Panc1 (cell line): ENCODE measurements around the gene WNT3A.
A peak's percentile ranks its signal among the peaks of the same experiment; 100 is the strongest.

ENCODE experiments used
- POLR2AphosphoS5 ChIP-seq: IDR thresholded peaks from 2 replicates; pipeline ENCODE4 v1.6.1; 2012; ENCODE audit warnings: mild to moderate bottlenecking, low read depth, low read length, moderate library complexity
- SIN3A ChIP-seq: IDR thresholded peaks from 2 replicates; pipeline ENCODE4 v1.6.1; 2012; ENCODE audit warnings: low read depth, mild to moderate bottlenecking, low read length, moderate library complexity, borderline replicate concordance; ENCODE audit not compliant: insufficient read depth
- TF ChIP-seq, protein P1 (sequence below): fragments of 450-650 bp; IDR thresholded peaks from 2 replicates; pipeline ENCODE4 v1.5.1; 2017; ENCODE audit warnings: mild to moderate bottlenecking
- TF ChIP-seq, protein P2 (sequence below), 2 experiments: IDR thresholded peaks; 2 replicates each; pipeline ENCODE4 v1.6.1; 2011 to 2012; ENCODE audit warnings: low read depth in 2 of 2, control low read depth in 1 of 2, low read length in 1 of 2, mild to moderate bottlenecking in 1 of 2, moderate library complexity in 1 of 2; ENCODE audit not compliant: insufficient read depth in 1 of 2

DNA sequence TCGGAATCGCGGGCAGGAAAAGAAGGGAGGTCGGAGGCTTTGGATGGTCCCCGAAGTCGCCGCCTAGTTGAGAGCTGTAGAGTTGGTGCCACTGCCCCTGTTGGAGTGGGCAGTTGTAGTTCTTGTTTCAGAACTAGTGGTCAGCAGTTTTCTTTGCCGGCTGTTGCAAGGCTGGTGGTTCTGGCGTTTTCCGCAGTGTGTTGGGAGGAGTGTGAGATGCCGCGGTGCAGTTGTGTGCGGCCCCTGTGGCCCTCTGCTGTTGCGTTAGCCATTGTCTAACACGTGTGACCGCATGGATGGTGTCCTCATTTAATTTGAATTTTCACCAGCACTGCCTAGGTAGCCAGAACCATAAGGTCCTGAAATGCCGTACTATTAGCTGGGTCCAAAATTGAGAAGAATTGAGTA is 77.1 kb downstream of the WNT3A start:
- TF ChIP-seq SIN3A: 0 out of 2 replicates have a peak, but pooled peaks have one; percentile 36
- TF ChIP-seq, protein P1, sequence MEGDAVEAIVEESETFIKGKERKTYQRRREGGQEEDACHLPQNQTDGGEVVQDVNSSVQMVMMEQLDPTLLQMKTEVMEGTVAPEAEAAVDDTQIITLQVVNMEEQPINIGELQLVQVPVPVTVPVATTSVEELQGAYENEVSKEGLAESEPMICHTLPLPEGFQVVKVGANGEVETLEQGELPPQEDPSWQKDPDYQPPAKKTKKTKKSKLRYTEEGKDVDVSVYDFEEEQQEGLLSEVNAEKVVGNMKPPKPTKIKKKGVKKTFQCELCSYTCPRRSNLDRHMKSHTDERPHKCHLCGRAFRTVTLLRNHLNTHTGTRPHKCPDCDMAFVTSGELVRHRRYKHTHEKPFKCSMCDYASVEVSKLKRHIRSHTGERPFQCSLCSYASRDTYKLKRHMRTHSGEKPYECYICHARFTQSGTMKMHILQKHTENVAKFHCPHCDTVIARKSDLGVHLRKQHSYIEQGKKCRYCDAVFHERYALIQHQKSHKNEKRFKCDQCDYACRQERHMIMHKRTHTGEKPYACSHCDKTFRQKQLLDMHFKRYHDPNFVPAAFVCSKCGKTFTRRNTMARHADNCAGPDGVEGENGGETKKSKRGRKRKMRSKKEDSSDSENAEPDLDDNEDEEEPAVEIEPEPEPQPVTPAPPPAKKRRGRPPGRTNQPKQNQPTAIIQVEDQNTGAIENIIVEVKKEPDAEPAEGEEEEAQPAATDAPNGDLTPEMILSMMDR: no peak
- TF ChIP-seq, protein P2, sequence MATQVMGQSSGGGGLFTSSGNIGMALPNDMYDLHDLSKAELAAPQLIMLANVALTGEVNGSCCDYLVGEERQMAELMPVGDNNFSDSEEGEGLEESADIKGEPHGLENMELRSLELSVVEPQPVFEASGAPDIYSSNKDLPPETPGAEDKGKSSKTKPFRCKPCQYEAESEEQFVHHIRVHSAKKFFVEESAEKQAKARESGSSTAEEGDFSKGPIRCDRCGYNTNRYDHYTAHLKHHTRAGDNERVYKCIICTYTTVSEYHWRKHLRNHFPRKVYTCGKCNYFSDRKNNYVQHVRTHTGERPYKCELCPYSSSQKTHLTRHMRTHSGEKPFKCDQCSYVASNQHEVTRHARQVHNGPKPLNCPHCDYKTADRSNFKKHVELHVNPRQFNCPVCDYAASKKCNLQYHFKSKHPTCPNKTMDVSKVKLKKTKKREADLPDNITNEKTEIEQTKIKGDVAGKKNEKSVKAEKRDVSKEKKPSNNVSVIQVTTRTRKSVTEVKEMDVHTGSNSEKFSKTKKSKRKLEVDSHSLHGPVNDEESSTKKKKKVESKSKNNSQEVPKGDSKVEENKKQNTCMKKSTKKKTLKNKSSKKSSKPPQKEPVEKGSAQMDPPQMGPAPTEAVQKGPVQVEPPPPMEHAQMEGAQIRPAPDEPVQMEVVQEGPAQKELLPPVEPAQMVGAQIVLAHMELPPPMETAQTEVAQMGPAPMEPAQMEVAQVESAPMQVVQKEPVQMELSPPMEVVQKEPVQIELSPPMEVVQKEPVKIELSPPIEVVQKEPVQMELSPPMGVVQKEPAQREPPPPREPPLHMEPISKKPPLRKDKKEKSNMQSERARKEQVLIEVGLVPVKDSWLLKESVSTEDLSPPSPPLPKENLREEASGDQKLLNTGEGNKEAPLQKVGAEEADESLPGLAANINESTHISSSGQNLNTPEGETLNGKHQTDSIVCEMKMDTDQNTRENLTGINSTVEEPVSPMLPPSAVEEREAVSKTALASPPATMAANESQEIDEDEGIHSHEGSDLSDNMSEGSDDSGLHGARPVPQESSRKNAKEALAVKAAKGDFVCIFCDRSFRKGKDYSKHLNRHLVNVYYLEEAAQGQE (IDR thresholded peaks at IDR 0.05; ENCODE audit: insufficient read depth in 1 of 2, low read depth in 2 of 2, low read length in 1 of 2): no peak
- TF ChIP-seq POLR2AphosphoS5: no peak
